HG03064 (cell line): Measurements from ENCODE around the gene MRPL41.
"Not testable (repeated sequence)": the region's sequence is repeated elsewhere in the genome, so short reads cannot be mapped to it uniquely, and the experiment has no call there.

Experiments
- ATAC-seq: cut with Tn5 transposase; IDR thresholded peaks from one replicate; pipeline ENCODE4 v1.9.1; 2021; ENCODE audit warnings: low read depth; ENCODE audit not compliant: unreplicated experiment

The MRPL41 gene

DNA sequence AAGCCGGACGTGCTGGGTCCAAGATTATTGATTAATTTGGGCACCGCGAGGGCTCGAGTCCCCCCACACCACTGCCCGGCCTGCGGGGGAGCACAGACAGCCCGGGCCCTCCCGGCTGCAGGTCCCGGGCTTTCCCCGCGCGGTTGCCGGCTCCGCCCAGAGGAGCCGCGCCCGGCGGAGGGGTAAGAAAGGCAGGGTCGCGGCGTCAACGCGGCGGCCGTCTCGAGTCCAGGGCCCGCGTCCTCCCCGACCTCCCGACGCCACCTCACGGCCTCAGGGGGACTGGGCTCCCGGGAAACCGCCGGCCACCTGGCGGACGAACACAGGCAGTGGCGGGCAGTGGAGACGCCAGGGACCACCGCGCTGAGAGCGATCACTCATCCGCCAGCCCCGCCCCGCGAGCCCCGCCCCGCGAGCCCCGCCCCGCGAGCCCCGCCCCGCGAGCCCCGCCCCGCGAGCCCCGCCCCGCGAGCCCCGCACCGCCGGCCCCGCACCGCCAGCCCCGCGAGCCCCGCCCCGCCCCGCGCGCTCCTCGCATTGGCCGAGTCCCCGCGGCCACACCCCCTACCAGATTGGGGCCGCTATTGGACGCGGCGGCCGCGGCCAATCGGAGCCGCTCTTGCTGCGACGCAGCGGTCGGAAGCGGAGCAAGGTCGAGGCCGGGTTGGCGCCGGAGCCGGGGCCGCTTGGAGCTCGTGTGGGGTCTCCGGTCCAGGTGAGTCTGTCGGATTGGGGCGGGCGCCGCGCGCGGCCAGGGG lies at the start of gene MRPL41:
TSS of gene MRPL41 (plus strand) at position 616 of the 758 bp plus-strand sequence. CDS start 203 bp downstream, outside the sequence.
- ATAC-seq, result peak; percentile 60

DNA sequence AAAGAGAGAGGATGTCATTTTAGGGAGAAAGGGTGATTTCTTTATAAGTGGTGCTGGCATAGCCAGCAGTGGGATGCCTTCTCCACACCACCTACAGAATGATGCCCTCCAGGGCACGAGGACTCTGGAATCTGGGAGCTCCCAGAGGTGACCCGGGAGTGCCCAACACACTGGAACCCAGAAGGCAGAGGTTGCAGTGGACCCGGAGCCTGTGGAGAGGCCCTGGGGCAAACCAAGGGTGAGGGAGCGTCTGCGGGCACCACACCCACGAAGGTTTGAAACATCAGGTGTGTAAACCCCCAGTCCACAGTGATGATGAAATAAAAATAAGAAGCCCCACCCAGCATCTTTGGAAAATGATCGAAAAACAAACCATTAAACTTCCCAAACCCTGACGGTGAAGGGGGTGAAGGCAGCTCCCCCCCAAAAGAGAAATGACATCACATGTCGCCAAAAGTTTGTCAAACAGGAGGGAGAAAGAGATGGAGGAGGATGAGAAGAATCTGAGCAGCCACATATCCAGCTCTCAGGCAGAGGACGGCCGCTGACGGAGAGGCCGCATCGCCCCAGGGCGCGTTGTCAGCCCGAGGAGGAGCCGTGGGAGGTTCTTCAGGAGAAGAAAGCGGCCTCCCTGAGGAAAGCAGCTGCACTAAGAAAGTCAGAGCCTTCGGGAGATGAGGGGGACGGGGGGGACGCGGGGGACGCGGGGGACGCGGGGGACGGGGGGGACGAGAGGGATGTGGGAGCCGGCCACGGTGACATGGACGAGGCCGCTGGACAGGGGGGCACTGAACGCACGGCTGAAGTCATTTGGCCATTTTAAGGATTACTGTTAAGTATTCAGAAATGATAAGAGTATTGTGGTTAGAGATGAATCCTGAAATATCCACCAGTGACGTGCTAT lies 49.4 kb upstream of the MRPL41 start:
- ATAC-seq, result no peak

GRCh38 chr9:137504432-137504777 lies 47.3 kb upstream of the MRPL41 start:
- ATAC-seq, result no peak

DNA sequence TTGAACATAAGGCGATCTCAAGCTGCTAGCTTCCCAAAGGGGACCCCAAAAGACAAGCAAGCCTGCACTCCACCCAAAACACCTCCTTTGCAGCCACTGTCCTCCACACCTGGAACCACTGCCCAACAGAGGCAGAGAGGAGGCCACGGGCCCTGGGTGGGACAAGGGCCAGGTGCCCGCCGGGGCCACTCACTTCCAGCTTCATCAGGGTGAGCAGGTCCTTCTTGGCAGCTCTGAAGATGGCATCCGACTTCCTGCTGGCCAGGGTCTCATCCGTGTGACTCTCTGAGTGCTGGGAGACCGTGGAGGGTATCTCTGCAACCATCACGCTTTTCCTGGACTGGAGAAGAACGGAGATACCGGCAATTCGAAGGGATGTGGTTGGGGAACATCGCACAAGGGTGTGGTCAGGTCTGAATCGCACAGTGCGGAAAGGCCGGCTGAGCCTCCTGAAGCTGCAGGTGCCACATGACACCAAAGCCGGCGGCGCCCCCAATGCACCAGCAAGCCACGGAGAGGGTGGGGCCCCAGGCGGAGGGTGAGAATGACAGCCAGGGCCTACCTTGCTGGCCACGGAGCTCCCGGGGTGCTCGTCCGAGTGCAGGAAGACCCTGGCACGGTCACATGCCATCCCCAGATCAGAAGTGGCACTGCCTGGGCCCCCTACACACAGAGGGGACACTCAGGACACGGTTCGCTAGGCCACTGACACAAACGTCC lies 46.1 kb upstream of the MRPL41 start:
- ATAC-seq, result no peak

GRCh38 chr9:137506274-137506673 lies 45.4 kb upstream of the MRPL41 start:
- no peak for ATAC-seq

DNA sequence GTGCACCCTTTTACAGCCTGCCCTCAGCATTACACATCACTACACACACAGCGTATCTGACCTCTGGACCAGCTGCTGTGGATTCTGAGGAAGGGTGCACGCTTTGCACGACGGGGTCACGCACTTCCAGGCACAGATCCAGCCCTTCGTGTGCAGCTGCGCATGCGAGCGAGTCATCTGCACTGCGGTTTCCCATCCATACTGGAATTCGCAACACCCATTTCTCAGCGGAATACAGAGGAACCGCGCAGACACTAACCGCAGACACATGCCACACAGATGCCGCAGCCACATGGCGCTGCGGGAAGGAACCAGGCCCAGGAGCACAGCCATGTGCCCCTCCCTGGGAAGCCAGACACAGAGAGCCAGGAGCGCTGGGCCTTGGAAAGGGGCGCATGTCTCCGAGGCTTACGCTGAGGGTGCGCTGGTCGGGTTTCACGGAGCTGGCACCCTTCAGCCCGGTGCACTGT lies 44.9 kb upstream of the MRPL41 start:
- no peak for ATAC-seq

DNA sequence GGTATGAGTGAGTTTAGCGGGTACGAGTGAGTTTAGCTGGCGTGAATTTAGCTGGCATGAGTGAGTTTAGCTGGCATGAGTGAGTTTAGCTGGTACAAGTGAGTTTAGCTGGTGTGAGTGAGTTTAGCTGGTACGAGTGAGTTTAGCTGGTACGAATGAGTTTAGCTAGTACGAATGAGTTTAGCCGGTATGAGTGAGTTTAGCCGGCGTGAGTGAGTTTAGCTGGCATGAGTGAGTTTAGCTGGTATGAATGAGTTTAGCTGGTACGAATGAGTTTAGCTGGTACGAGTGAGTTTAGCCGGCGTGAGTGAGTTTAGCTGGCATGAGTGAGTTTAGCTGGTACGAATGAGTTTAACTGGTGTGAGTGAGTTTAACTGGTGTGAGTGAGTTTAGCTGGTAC lies 42.5 kb upstream of the MRPL41 start:
- no peak for ATAC-seq

DNA sequence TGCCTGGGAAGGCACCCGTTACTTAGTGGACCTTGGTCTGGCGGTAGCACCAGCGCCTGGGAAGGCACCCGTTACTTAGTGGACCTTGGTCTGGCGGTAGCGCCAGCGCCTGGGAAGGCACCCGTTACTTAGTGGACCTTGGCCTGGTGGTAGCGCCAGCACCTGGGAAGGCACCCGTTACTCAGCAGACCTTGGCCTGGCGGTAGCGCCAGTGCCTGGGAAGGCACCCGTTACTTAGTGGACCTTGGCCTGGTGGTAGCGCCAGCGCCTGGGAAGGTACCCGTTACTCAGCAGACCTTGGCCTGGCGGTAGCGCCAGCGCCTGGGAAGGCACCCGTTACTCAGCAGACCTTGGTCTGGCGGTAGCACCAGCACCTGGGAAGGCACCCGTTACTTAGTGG lies 40.6 kb upstream of the MRPL41 start:
- not testable (repeated sequence) for ATAC-seq

DNA sequence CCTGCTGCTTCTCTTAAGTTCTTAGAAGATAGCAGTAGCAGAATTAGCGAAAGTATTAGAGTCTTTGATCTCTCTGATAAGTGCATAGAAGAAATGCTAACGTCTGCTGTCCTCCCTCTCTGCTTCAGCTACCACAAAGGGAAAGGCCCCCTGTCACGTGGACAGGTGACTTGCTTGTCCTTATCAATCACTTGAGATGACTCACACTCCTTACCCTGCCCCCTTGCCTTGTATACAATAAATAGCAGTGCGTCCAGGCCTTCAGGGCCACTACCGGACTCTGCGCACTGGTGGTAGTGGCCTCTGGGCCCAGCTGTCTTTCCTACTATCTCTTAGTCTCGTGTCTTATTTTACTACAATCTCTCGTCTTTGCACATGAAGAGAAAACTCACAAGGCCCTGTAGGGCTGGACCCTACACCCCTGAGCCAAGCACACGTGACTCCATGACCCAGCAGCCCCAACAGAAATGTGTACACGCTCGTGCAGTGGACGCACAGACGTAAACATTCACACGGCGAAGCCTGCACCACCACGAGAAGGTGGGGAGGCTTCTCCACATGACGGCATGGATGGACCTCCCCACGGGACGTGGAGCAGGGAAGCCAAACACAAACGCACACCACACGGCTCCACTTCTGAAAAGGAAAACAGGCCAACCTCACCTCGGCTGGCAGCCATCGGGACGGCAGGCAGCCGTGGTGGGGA lies 39.8 kb upstream of the MRPL41 start:
- no peak for ATAC-seq

GRCh38 chr9:137513136-137513535 lies 38.5 kb upstream of the MRPL41 start:
- ATAC-seq, result not testable (repeated sequence)

GRCh38 chr9:137513801-137514570 lies 37.7 kb upstream of the MRPL41 start:
- ATAC-seq, result not testable (repeated sequence)

GRCh38 chr9:137514691-137515337 lies 36.9 kb upstream of the MRPL41 start:
- no peak for ATAC-seq

DNA sequence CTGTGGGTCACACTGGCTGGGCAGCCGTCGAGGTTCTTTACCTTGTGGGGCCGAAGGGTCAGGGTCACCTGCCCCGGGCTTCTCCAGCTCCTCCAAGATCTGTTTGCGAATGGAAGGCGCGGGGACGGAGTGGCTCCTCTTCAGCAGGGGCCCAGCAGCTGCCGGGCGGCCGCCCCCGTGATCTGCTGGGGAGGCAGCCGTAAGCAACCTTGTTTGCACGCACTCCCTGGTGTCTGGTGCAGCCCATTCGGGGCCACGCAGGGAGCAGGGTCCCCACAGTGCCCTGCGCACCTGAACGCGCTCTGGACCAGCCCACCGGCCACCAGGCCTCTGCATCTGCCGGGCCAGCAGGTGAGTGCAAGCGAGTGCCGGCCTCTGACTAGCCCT lies 36.3 kb upstream of the MRPL41 start:
- ATAC-seq, result no peak

GRCh38 chr9:137516144-137516917 lies 35.3 kb upstream of the MRPL41 start:
- no peak for ATAC-seq

GRCh38 chr9:137518661-137519459 lies 32.8 kb upstream of the MRPL41 start:
- not testable (repeated sequence) for ATAC-seq

- ATAC-seq, result no peak
Observed at GRCh38 chr9:137519553-137519952, 32.1 kb upstream of the MRPL41 start.

DNA sequence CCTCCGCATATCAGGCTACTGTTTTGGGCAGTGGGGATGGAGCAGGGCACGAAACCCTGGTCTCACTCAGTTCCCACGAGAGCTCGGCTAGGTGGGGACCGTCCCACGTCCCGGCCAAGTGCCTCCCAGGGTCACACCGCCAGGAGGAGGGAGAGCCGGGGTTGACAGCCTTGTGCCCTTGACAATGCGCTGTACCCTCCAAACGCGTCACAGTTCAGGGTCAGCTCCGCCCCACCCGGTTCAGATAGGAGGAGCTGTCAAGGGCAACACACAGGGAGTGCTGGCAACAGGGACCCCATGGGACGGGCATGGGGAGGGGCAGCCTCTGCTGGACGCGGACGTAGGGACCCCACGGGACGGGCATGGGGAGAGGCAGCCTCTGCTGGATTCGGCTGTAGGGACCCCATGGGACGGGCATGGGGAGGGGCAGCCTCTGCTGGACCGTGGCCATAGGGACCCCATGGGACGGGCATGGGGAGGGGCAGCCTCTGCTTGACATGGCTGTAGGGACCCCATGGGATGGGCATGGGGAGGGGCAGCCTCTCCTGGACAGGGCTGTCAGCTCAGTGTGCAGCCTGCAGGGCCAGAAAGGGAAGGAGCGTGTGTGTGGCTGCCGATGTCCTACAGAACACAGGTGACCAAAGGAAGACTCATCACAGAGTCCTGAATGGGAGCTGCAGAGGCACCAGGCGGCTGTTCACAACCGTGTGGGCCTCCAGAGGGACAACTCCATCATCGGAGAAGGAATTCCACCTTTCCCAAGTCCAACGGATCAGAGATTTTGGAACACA lies 30.9 kb upstream of the MRPL41 start:
- no peak for ATAC-seq
